Measurements from ENCODE around the gene DZIP1L. TPM values are rescaled to one million over a fixed set of nuclear protein-coding genes. Genes with fewer than 3 reads are reported as not detected.
A peak's percentile ranks its signal among the peaks of the same experiment; 100 is the strongest.

DZIP1L gene
- total and polyA plus RNA-seq, 2 experiments from 2014 or later = 10.6 to 19.5 TPM

- Histone ChIP-seq H3K4me2 (no peak overlapping the region), H3F3A (replicated peaks; ENCODE audit: low read depth) (no peaks in the 10 kb centered on the region), H2AFZ (no peak overlapping the region), H3K4me1 (ENCODE audit: insufficient read depth) (peaks cover 4% of the 10 kb centered on the region; the same call in 1 of the 2 replicates), H4K20me1 (replicated peaks; ENCODE audit: insufficient read depth) (no peaks in the 10 kb centered on the region), H3K4me3 (no peak overlapping the region), H3K9me2 (ENCODE audit: insufficient read depth) (peaks cover 7% of the 10 kb centered on the region; the same call in 1 of the 2 replicates), H3K36me3 (ENCODE audit: insufficient read depth) (no peaks in the 10 kb centered on the region), H3K27ac (ENCODE audit: low read depth) (no peak overlapping the region), H3K79me2 (replicated peaks; ENCODE audit: insufficient read depth) (no peaks in the 10 kb centered on the region), H3K27me3 (ENCODE audit: insufficient read depth) (no peaks in the 10 kb centered on the region)
- Mint-ChIP-seq H3K9me3 (no peaks in the 10 kb centered on the region), H3K4me1 (peaks cover 22% of the 10 kb centered on the region), H3K4me3 (no peak overlapping the region), H3K36me3 (ENCODE audit: low read depth) (peaks cover 23% of the 10 kb centered on the region), H3K27me3 (ENCODE audit: insufficient read depth, low read depth, poor library complexity) (peaks cover 5% of the 10 kb centered on the region), H3K27ac (peak overlapping the region; percentile 78)
- ATAC-seq (no peak; the same call in 2 of the 3 replicates), DNase-seq (ENCODE audit: low spot score) (peak; percentile 24)
- TF ChIP-seq ZNF462 (CRISPR knock-in tag; IDR thresholded peaks at IDR 0.05) (no peak), ETS1 (IDR thresholded peaks at IDR 0.05) (no peak), ZNF114 (CRISPR knock-in tag; IDR thresholded peaks at IDR 0.05) (no peak), CTCF (conservative IDR thresholded peaks at IDR 0.05; ENCODE audit: low read depth in 2 of 2) (no peak), CREB1 (CRISPR knock-in tag; IDR thresholded peaks at IDR 0.05; ENCODE audit: low read depth) (no peak), STAT1 (IDR thresholded peaks at IDR 0.05; ENCODE audit: unreplicated experiment) (no peak), NANOG (IDR thresholded peaks at IDR 0.05; ENCODE audit: borderline replicate concordance) (no peak), EZH2 (IDR thresholded peaks at IDR 0.05; ENCODE audit: low read depth, unreplicated experiment) (no peak), REST (IDR thresholded peaks at IDR 0.05; ENCODE audit: unreplicated experiment) (no peak), POLR2AphosphoS5 (IDR thresholded peaks at IDR 0.05; ENCODE audit: low read depth) (no peak), JUNB (IDR thresholded peaks at IDR 0.05; ENCODE audit: unreplicated experiment) (no peak), EZH2phosphoT487 (IDR thresholded peaks at IDR 0.05; ENCODE audit: unreplicated experiment) (no peak), ZNF331 (CRISPR knock-in tag; IDR thresholded peaks at IDR 0.05; ENCODE audit: low read depth) (no peak)
Measured at GRCh38 chr3:138072796-138073195, 42.6 kb downstream of the DZIP1L start.

Measured in GM23338 (cell line).